CD4-positive, alpha-beta T cell treated with Interleukin-1 beta for 1 hour (primary cell): ENCODE data around the gene CTR9.

ENCODE experiments used
- DNase-seq, 2 donors: peaks; one replicate each; pipeline ENCODE4 v3.0.0-alpha.2; 2020 to 2022

Gene CTR9

GRCh38 chr11:10750838-10751580 lies at the start of gene CTR9:
TSS of gene CTR9 (plus strand) at chr11:10751246. CDS start at chr11:10751413, 167 bp downstream.
- DNase-seq = peak; percentile 90

GRCh38 chr11:10701982-10702381 lies 49.1 kb upstream of the CTR9 start:
- no peak for DNase-seq

GRCh38 chr11:10708131-10708530 lies 42.9 kb upstream of the CTR9 start:
- DNase-seq = no peak

- DNase-seq = no peak
Measured at GRCh38 chr11:10709299-10710086, 41.6 kb upstream of the CTR9 start.

- no peak for DNase-seq
Measured at GRCh38 chr11:10715571-10715970, 35.5 kb upstream of the CTR9 start.

DNA sequence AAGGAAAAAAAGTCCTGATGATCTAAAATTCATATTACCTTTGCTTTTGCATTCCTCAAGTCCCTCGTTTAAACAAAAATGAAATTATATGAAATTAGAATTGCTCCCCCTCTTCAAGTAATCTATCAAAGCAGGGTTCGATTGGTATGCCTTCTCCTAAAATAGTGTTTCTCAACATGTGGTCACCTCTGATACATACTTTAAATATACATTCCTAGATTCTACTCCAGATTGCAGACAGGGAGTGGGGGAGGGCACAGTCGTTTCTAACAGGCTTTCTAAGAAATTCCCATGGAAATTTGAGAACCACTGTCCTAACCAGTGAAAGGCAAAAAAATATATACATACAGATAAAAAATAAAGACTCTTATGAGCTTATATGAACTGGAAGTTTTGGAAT lies 34.9 kb upstream of the CTR9 start:
- DNase-seq = no peak

DNA sequence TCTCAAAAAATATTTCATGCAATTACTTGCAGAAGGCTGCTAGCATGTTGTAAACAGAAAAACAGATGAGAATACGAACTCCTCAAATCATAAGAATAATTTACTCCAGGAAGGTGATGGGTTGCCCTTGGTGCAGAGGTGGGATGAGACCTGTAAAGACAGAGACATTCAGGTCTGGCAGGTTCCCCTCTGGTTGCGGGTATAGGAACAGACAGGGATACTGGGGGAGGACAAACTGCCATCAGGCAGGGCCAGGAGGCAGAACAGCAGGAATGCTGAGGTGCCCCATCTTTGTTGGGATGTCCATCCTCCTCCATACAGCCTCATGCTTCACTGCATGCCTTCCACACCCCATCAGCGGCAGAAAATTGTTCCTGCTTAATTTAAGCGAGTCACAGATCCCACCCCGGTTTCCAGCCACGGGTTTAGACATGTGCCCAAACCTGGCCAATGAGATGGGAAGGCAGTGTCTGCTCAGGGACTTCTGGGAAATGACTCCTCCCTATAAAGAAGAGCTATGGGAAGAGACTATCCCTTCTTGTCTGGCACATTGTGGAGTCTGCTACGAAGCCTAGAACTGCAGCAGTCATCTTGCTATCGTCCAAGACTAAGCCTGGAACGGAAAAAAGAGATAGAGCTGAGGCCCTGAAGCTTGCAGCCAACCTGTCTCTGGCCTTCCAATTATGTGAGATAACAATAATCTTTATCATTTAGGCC lies 34.3 kb upstream of the CTR9 start:
- no peak for DNase-seq

GRCh38 chr11:10719616-10720015 lies 31.4 kb upstream of the CTR9 start:
- no peak for DNase-seq

DNA sequence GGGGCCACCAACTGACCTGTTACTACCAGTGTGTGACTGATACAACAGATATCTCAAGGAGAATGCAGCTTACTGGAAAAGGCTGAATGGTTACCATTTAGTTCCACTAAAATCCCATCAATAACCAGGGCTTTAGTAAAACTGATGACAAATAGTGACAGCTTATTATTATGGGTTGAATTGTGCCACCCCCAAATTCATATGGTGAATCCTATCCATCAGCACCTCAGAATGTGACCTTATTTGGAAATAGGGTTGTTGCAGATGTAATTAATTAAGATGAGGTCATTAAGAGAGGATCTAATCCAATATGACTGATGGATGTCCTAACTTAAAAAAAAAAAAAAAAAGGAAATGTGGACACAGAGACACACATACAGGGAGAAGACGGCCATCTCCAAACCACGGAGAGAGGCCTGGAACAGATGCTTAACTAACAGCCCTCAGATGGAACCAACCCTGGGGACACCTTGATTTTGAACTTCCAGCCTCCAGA lies 30.1 kb upstream of the CTR9 start:
- DNase-seq = no peak

DNA sequence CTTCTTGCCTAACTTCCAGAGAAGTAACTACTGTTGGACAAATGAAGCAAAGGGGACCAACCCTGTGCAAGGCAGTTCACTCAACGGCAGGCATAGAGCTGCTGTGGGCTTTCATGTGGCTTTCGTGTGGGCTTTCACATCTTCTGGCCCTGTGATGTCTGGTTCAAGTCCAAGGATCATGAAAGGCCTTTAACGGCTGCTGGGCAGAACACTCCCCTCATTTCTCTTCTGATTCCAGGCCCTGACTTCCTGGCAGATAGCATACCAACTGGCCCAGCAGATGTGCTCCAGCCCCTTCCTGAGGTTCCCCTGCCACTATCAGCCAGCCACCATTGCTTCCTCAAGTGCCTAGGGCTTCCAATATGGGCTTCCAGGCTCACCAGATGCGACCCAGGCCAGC lies 28.7 kb upstream of the CTR9 start:
- DNase-seq = no peak

GRCh38 chr11:10725114-10725906 lies 25.7 kb upstream of the CTR9 start:
- peak; percentile 16 to 20 for DNase-seq

- no peak for DNase-seq
Measured at GRCh38 chr11:10725907-10726253, 25.2 kb upstream of the CTR9 start.

GRCh38 chr11:10727146-10727851 lies 23.7 kb upstream of the CTR9 start:
- no peak for DNase-seq

GRCh38 chr11:10728154-10728553 lies 22.9 kb upstream of the CTR9 start:
- no peak for DNase-seq

DNA sequence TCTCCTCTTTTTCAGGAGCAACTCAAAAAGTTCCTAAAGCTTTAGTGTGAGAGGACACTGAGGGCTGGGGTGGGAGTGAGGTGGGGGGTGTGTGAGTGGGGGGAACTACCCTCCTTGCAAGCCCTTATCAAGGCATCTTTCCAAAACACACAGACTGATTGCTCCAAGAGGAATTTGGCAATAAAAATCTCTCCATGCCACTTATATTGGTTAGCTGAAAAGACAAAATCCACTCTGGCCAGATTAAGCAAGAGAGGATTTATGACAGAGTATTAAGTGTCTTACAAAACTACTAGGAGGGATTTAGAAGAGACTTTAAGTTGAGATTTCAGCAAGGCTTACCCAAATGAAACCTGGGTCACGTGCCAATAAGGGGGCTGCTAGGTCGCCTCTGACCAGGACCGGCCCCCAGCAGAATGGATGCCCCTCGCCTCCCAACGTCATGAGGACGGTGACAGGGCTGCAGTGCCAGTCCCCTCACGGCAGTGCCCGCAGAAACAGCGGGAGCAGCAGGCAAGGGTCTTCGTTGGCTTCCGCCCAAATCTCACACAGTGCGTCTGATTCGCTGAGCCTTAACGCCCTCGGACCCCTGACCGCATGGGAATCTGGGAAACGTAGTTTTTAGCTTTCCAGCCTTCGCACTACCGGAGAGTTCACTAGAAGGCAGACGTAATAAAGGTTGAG lies 22.1 kb upstream of the CTR9 start:
- no peak for DNase-seq

- DNase-seq = no peak
Measured at GRCh38 chr11:10730151-10730550, 20.9 kb upstream of the CTR9 start.

- DNase-seq = no peak
Measured at GRCh38 chr11:10731064-10731680, 19.9 kb upstream of the CTR9 start.

DNA sequence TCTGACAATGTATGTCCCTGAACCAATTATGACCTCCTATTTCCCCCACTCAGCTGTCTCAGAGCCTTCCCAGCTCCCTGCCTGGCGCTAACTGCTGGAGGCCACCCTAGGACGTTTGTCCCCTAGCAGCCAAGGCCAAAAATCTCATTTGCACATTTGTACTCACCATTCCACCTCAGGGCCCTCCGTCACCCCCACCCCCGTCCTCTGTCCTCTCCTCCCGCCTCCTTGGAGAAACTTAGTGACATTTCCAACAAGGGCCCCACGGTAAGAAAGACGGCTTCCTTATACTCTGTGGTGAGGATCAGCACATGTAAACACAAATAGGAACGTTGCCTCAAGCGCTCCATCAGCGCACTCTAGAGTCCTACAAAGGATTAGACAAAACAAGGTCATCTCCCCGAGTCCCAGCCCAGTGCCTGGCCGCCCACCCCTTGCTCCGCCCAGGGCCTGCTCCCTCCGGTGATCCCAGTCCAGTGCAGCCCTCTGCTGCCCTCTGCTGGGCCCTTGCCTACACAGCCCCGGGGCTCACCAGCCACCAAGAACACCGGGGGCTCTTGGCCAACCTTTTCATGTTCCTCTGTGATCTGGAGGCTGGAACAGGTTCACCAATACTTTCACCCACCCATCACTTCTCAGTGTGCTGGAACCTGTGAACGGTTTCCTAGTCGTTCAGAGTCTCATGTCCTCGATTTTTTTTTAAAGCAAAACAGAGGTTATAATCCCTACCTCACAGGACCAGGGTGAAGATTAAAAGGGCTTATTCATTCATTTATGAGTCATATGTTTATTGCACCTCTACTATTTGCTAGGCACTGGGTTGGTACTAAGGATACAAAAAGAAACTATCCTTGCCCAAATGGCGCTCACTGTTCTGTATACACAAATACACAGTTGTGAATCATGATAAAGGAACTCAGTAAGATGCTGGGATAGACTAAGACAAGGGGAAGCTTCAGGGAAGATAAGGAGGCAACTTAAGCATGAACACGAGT lies 15.3 kb upstream of the CTR9 start:
- DNase-seq = peak; percentile 87 to 89

GRCh38 chr11:10742460-10743208 lies 8.4 kb upstream of the CTR9 start:
- DNase-seq = peak in 1 of 2 donors; percentile 47
